Occipital lobe (tissue), 2 donors: Measurements from ENCODE around the gene TAF4. TPM values are rescaled to one million over a fixed set of nuclear protein-coding genes. Genes with fewer than 3 reads are reported as not detected.
"Not testable (repeated sequence)": the region's sequence is repeated elsewhere in the genome, so short reads cannot be mapped to it uniquely, and the experiment has no call there.

Experiments
- DNase-seq: peaks from one replicate; lab custom pipeline; 2025; lab: John Stamatoyannopoulos, UW
- total RNA-seq: library from RNA; depleted of rRNA; stranded (reverse); fragments of >200 nt; gene quantifications from one replicate; pipeline ENCODE4 v1.2.3, GENCODE V29; 2014

The TAF4 gene
- total RNA-seq, 1 donor from 2014 or later = 8.6 TPM

- DNase-seq = no peak
These were observed 8.7 kb downstream of the TAF4 start for GRCh38 chr20:62056975-62057374.

- DNase-seq = no peak
These were observed 9.3 kb downstream of the TAF4 start for GRCh38 chr20:62056377-62056776.

GRCh38 chr20:62055862-62056115, 9.9 kb downstream of the TAF4 start:
- DNase-seq = not testable (repeated sequence)

- DNase-seq = no peak
These were observed 10.4 kb downstream of the TAF4 start for GRCh38 chr20:62055106-62055861.

- DNase-seq = no peak
These were observed 11.2 kb downstream of the TAF4 start for GRCh38 chr20:62054451-62054953.

- no peak for DNase-seq
These were observed 12.1 kb downstream of the TAF4 start for GRCh38 chr20:62053465-62054196.

- DNase-seq = no peak
These were observed 12.7 kb downstream of the TAF4 start for GRCh38 chr20:62052842-62053464.

- no peak for DNase-seq
These were observed 13.3 kb downstream of the TAF4 start for GRCh38 chr20:62052336-62052841.

GRCh38 chr20:62051546-62052255, 14.0 kb downstream of the TAF4 start:
- DNase-seq = no peak

- DNase-seq = no peak
These were observed 14.5 kb downstream of the TAF4 start for GRCh38 chr20:62051144-62051543.

- DNase-seq = no peak
These were observed 15.2 kb downstream of the TAF4 start for GRCh38 chr20:62050166-62051120.

GRCh38 chr20:62049342-62050165, 16.1 kb downstream of the TAF4 start:
- no peak for DNase-seq

GRCh38 chr20:62048821-62049291, 16.8 kb downstream of the TAF4 start:
- DNase-seq = no peak

GRCh38 chr20:62048346-62048761, 17.3 kb downstream of the TAF4 start:
- DNase-seq = no peak

- no peak for DNase-seq
These were observed 17.9 kb downstream of the TAF4 start for GRCh38 chr20:62047666-62048345.

- no peak for DNase-seq
These were observed 19.2 kb downstream of the TAF4 start for GRCh38 chr20:62046431-62046830.

GRCh38 chr20:62045529-62046285, 20.0 kb downstream of the TAF4 start:
- no peak for DNase-seq

GRCh38 chr20:62045118-62045517, 20.6 kb downstream of the TAF4 start:
- DNase-seq = no peak
